Activated T-cell treated with anti-CD3 and anti-CD28 coated beads for 4 hours (primary cell): Measurements from ENCODE around the gene NEURL3.
A peak's percentile ranks its signal among the peaks of the same experiment; 100 is the strongest.

Experiments
- DNase-seq: peaks from one replicate; pipeline ENCODE4 v3.0.0-alpha.2; 2020

Gene NEURL3

DNA sequence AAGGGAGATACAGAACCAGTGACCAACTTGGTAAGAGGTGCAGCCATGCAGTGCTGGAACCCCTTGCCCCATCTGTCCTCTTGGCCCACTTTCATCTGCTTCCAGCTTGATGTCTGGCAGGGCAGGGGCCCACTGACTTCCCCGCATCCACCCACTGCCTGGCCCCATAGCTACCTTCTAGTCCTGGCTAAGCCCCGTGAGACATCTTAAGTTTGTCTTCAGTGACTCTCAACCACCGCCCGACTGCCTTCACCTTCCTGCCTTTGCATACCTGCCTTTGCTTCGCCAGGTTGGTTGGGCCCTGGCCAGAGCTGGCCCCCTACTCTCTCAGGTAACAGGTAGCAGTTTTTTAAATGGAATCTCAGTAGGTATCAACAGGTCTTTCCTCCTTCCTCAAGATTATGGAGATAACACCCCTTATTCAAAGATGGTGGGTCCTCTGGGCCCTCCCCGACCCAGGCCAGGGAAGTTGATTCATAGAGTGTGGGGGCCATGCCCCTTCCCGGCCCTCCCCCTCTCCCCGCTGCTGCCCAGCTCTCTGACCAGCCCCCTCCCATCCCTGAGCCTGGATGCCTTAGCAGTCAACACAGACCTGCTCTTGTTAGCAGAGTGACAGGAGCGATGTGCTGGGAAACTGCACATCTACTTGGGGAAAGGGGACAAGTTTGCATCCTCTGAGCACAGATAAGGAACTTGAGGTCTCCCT, 34.2 kb upstream of the NEURL3 start:
- no peak for DNase-seq

DNA sequence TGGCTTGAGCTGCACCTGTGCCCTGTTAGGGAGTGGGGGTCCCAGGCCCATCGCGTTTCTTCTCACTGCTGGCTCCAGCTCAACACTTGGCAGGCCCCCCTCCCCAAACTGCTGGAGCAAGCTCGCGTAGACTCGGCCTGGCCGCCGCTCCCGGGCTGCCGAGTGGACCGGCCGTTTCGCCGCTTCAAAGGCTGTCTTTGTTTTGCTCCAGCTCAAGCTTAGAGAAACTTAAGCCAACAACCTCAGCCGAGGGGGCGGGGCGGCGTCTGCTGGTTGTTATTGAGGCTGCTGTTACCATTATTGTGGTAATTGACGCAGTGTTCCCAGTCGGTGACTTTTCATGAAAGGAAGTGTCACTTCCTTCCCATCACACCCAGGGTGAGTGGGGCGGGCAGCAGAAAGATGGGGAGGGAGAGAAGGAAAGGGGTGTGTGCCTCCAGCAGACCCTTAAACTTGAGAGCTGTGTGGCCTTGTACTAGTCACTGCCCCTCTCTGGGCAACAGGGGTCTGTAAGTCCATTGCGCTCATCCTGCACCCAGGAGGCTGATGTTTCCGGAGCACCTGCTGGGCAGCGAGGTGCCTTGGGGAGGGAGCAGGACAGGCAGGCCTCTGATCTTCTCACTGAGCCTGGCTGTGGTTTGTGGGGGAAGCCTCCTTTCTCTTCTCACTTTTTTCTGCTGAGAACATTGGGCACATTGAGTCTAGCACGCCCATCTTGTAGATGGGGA, 33.5 kb upstream of the NEURL3 start:
- DNase-seq: peak; percentile 87

DNA sequence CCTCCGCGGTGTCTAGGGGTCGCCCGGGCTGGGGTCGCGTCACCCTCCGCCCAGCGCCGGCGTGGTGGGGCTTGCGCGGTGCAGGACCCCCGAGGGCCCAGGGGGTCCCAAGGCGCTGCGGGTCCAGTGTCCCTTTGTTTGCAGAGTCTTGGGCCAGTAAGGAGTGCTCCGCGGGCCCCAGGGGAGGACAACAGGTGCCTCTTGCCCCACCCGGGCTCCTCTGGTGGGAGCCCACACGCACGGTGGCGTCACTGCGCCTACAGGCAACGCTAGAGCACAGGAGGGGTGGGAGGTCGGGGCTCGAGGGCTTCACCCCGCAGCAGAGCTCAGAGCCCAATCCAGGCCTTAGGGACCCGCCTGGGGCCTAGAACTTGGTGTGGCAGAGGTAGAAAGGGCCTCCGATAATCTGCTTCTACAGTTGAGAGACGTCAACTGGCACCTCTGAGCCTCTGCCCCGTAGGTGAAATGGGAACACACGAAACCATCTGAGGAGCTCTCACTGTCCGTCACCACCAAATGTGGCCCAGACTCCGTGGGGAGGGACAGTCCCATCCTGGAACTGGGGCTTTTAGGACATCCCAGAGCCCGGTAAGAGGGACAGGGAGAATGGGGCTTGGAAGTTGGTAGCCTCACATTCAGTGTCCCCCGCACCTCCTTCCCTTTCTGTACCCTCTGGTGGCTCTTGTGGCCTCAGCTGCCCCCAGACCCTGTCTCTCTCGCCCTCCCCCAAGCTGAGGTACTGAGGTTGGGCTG, 32.8 kb upstream of the NEURL3 start:
- peak; percentile 42 for DNase-seq

DNA sequence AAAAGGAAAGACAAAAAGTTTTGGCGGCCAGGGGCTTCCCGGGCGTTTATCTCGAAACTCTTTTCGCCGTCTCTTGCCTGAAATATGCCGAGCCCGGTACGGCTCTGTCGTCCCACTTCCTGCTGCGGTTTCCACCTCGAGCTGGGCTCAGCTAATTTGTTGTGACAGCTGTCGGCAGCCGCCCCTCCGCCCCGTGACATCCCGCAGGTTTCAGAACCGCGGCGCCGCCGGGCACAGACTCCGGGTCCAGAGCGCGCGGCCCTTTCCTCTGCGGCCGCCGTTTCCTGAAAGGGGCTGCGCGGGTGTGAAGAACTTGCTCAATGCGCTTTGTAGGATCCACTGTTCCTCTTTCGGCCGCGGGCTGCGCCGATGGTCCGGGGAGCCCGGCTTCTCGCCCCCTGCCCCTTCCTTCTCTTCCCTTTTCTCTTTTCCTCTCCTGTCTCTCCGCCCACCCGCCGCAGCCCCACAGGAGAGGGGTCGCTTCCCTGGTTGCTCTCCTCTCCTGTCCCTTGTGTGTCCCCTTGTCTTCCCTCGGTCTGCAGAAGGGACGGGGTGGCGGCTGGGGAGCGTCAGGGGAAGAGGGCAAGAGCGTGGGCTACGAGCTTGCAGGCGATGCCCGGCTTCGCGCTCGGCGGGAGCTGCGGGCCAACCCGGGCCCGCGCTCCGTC, 32.0 kb upstream of the NEURL3 start:
- DNase-seq: peak; percentile 67

DNA sequence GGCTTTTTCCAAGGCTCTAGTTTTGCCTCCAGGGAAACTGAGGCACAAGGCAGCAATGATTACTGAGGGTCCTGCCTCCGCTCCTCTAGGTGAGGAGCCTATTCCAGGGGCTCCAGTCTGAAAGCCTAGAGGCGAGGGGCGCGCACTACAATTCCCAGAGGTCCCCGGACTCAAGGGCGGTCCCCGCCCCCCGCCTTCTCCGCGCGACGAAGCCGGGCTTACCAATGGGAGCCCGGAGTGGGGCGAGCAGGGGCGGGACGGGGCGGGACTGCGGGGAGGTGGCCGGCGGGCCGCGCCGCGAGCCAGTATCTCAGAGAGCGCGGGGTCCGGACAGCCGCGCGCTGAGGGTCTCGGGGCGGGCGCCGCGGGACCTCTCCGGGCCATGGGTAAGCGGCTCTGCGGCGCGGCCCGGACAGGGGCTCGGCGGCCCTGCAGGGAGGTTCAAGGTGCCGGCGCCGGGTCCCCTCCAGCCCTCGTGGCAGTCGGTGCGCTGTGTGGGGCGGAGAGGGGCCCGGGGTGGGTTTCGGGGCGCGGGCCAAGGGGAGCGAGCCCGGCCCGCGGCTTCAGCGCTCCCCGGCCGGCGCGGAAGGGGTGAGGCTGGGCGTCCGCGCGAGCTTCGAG, 31.4 kb upstream of the NEURL3 start, which contains the start of gene ARID5A:
Gene ARID5A (plus strand): TSS at position 308 of the 621 bp plus-strand sequence. CDS start 75 bp downstream, at position 383.
- peak; percentile 90 for DNase-seq

DNA sequence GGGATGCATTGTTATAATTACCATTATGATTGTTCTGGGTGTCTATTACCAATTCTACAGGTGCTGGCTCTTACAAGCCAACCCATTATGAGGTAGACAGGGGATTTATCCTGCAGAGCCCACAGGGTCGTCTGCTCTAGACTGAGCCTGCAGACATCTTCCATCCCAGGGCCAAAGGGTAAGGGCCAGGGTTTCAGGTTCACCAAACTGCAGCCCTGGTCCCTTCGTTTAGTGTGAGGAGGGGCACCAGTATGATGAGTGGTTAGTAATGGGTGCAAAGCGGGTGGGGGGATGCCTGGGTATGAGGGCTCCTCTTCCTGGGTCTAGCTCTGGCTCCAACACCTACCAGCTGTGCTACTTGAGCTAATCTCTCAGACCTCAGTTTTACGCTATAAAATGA, 30.2 kb upstream of the NEURL3 start:
- DNase-seq: no peak

DNA sequence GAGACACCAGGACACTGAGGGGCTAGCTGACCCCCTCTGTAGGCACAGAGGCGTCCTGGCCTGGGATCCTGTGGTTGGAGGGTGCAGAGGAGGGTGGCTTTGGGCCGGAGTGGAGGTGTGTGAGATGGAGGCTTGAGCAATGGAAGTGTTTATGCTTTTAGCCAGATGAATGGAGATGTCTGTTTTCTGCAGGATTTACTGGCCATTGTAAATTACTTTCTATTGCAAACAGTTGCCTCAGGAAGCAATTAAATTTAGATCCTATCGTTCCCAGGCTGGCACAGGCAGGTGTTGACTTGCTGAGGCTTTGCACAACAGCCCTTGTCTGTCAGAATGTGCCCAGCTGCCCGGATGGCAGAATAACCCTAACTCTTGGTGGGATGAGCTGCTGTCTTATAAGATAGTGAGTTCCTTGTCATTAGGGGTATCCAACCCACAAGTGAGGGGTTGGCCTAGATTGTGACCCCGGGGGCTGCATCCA, 29.6 kb upstream of the NEURL3 start:
- DNase-seq: no peak

DNA sequence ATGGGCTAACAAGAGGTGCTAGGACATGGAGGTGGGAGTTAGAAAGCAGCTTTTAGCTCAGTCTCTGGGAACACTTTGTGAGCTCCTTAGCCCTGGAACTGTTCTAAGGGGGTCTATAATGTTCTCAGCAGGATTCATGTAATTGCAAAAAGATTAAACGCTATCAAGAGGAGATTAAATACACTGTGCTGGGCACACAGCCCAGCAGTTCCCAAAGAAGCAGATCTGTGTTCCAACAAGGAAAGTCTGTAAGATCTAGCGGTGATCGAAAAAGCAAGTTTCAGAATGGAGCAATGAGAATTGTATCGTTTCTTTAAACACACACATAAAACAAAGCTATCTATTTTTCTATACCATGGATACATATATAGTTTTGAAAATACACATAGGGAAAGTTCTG, 29.0 kb upstream of the NEURL3 start:
- no peak for DNase-seq

DNA sequence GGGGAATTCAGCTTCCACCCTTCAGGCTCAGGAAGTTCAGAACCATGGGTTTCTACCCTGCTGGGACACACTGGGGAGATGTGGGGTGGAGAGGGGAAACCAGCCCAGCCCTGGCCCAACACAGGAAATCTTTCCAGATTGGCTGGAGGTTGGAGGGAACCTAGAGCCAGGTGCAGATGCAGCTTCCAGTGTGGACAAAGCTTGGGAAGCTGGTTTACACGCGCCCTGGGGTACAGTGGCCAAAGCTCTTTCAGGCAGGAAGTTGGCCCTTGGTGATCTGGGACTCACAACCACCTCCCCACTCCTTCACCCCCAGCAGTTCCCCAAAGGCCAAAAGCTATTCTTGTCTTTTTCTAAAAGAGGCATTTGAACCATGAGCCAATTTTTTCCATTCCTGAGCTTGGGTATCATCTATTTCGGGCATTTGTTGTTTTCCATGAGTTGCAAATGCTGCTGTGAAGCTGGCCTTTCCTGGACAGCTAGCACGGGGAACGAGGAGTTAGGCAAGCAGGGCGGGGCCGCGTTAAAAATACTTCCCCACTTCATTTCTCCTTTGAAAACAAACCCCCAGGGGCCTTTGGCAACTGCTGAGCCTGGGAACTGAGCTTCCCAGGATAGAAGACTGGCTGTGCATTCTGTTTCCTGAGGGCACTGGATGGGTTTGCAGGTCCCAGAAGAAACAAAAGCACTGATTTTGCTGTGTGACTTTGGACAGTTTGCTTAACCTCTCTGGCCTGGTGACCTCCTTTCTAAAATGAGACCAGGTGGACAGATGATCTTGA, 28.3 kb upstream of the NEURL3 start:
- no peak for DNase-seq

DNA sequence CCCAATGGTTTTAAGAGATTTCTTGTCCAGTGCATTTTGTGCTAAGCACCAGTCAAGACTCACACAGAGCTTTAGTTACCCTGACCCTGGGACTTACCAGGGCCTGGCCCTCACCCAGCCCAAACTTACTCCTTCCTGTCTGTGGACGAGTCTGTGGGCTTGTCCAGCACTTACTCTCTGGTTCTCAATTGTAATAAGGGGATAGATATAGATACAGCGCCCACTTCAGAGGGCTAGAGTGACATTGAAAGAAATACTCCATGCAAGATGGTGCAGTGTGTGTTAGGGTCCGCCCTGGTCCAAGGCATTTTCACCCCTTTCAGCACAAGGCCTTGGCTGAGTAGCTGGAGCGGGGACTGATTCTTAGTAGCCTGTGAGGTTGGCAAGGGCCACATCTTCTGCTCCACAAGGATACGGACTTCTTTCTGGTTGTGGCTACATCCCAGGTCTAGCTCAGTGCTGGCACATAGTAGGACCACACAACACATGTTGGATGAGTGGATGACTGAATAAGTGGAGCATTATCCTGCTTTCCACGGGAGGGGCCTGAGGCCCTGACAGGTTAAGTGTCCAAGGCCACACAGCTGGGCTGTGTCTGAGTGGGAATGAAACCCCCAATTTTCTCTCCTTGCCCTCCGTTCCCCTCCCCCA, 27.6 kb upstream of the NEURL3 start:
- DNase-seq: no peak

DNA sequence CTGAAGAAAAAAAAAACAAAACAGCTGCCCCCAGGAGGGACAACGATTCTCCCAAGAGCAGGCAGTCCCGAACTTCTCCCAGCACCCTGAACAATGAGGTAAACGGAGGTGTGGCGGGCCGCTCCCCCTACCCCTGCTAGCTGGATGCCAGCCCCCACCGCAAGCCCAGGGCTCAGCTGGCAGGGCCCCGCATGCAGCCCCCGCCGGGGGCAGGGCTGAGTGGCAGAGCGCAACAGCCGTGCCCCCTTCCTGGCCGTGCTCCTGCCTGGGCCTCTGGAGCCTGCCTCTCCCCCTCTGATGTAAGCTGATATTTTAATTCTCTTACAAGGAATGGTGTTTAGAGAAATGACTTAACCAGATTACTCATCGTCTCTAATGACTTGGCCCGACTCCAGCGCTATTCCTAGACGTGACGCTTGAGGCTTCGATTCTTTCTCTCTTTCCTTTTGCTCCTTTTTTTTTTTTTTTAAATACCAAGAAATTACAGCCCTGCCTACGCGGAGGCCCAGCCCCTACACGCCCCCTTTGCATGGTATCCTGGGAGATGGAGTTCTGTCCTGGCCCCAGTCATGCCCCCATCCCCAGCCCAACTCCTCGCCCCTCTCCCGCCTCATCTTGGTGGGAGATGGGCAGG, 26.8 kb upstream of the NEURL3 start:
- DNase-seq: peak; percentile 81

DNA sequence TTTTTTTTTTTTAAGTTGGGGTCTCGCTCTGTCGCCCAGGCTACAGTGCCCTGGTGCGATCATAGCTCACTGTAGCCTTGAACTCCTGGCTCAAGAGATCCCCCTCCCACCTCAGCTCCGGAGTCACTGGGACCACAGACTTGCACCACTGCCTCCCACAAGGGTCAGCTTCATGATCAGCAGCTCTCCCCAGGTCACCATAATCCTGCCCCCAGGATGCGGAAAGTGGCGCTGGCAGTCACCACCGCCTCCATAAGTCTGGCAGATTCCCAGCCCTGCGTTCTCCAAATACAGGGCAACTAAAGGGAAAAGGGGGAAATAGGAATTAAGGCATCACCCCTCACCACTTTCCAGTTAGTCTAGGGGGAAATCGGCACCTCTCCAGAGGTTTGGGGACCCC, 26.2 kb upstream of the NEURL3 start:
- no peak for DNase-seq

DNA sequence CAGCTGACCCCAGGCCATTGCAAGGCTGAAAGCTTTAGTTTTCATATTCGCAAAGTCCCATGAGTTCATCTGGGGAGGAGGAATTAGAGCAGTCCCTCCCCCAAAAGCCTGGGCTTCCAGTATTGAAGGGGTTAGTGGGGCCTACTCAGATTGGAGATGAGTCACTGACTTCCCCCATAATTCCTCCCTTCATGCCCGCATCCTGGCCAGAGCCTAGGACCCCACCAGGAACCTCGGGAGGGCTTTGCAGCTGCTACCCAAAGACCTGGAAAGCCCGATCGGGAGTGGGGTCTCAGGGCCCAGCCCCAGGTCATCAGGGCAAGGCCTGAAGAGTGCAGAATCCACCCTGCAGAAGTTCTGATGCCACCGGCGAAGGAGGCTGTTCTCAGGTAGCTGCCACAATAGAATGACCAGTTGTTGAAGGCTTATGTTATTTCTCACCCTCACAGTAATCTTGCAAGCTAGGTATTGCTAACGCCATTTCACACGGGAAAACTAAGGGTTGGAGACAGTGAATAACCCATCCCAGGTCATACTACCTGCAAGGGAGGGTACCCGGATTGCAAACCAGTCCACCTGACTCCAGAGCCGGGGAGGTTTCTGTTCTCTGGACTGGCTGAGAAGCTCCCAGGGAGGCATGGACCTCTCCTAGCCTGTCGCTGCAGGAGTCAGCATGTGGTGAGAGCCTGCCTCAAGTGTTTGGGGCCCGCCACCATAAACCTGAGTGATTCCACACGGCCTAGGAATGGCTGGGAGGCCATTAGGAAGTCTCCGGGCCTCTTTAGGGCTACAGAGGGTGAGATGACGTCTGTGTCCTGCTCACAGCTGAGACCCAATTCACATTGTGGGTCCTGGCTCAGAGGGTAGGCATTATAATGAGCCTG, 25.6 kb upstream of the NEURL3 start:
- no peak for DNase-seq

DNA sequence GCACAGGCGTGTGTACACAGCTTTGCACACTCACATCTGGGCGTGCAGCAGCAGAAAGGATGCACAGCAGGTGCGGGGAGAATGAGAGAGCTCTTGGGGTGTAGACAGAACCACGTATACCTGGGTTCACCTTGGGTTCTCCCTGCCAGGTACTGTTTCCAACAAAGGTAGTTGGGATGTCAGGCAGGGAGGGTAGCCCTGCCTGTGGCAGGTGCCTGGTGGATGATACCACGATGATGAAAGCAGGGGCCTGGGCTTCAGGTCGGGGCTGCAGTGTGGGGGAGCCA, 24.9 kb upstream of the NEURL3 start:
- DNase-seq: no peak

DNA sequence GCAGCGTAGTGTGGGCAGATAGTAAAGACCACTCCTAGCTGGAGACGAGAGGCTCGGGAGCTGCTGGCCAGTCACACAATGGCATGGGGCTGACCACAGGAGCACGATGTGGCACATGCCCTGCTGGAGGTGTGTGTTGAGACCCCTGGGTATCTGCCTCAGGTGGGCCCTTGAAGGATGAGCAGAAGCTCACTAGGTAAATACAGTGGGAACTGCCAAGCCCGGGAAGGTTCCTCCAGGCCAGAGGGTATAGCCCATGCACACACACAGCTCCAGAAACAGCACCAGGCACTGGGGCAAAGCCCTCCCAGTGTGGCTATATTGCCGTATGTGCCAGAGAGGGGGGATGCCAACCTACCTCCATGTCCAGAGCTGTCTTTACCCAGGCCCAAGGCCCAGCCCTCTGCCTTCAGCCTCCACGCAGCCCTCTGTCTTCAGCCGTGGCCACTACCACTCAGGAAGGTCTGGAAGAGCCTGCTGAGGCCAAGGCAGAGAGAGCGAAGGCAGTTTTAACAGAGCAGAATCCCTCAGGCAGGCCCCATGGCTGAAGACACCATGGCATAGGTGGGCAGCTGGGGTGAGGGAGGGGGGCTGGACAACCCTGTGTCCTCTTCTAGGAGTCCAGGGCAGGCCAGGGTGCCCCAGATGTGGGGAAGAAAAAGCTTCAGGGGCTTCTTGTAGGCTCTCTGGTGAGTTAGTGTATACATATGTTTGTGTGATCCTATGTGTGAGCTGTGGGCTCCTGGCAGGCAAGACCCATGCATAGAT, 24.4 kb upstream of the NEURL3 start:
- DNase-seq: no peak

DNA sequence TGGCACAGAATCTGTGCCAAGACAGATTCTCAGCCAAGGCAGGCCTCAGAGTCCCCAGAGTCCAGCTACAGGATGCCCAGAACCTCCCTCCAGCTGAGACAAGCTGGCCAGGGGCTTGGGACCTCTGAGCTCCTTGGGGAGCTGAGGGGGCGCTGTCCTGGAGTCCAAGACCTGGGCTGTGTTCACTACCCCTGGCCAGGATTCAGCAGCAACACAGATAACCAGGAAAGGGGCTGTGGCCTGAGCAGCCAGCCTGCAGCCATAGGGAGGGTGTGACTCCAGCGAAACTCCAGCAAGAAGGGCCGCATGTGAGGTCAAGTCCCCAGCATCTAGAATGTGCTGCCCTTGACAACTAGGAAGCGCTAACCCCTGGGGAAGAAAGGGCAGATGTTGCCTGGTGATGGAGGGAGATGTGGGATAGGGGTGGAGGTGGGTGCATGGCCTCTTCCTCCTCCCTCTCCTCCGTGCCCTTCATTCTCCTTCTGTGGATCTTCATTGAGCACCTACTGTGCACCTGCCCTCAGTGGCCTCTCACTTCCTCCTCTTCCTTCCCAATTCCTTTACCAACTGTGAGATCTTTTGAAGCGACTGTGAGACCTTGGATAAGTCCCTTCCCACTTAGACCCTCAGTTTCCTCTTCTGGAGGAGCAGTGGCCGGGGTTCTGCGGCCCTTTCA, 23.7 kb upstream of the NEURL3 start:
- no peak for DNase-seq

DNA sequence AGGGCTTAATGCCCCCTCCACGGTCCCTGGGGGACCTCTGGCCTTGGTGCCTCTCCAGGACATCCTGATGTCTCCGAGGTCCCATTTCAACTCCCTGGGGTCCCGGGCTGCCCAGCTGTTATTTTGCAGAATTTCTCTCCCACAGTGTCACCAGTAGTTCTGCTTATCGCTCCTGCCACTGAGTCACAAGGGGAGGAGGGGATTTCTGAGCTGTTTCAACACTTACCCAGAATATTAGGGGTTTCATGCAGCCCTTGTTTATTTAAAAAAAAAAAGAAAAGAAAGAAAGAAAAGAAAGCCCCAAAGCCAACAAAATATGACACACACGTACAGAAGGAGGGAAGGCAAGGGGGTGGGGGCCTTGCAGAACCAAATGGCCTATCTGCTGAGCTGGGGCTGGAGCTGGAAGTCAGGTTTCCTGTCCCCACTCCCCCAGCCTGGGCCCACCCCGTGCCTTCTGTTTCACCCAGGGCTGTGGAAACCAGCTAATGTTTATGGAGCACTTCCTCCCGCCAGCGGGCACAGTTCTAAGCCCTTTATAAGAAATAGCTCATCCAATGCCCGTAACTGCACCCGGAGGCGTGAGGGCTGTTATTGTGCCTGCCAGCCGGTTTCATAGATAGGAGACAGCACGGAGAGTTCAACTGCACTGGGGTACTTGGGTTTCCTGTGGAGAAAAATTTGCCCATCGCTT, 23.0 kb upstream of the NEURL3 start:
- DNase-seq: peak; percentile 42
